C4-2B (cell line): ENCODE results near the gene ADAMTS14.

ENCODE experiments used
- H3K27ac ChIP-seq: fragments of 450-650 bp; 2 replicates; pipeline ENCODE4 v1.5.1; 2017
- ZFX ChIP-seq: fragments of 450-650 bp; IDR thresholded peaks from 2 replicates; pipeline ENCODE4 v1.6.1; 2017
- TF ChIP-seq, protein P1 (sequence below): fragments of 450-650 bp; conservative IDR thresholded peaks from 2 replicates; pipeline ENCODE4 v1.5.1; 2017; ENCODE audit warnings: mild to moderate bottlenecking

Gene ADAMTS14

DNA sequence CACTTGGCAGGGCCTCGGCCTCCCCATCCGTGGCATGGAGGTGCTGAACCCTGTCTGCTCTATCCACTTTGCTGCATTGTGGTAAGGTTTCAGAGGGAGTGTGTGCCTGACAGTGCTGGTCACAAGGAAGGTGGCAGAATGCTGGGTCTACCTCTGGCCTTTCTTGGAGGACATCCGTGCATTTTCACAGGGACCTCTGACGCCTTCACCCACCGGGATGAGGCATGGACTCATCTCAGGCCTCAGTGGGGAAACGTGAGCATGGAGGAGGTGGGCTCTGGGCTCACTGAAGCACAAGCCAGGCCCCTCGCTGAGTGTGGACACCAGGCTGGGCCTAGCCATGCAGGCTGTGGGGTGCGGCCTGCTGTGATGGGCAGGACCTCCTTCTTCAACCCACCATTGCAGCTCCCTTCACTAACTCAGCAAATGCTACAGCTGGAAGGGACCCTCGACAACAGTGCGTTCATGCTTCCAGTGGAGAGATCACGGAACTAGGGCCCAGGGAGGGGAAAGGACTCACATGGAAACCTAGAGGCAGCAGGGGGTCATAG is 104.2 kb downstream of the ADAMTS14 start:
- no peak for TF ChIP-seq ZFX
- TF ChIP-seq, protein P1, sequence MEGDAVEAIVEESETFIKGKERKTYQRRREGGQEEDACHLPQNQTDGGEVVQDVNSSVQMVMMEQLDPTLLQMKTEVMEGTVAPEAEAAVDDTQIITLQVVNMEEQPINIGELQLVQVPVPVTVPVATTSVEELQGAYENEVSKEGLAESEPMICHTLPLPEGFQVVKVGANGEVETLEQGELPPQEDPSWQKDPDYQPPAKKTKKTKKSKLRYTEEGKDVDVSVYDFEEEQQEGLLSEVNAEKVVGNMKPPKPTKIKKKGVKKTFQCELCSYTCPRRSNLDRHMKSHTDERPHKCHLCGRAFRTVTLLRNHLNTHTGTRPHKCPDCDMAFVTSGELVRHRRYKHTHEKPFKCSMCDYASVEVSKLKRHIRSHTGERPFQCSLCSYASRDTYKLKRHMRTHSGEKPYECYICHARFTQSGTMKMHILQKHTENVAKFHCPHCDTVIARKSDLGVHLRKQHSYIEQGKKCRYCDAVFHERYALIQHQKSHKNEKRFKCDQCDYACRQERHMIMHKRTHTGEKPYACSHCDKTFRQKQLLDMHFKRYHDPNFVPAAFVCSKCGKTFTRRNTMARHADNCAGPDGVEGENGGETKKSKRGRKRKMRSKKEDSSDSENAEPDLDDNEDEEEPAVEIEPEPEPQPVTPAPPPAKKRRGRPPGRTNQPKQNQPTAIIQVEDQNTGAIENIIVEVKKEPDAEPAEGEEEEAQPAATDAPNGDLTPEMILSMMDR = no peak
- H3K27ac ChIP-seq = peak overlapping the region; percentile 64

DNA sequence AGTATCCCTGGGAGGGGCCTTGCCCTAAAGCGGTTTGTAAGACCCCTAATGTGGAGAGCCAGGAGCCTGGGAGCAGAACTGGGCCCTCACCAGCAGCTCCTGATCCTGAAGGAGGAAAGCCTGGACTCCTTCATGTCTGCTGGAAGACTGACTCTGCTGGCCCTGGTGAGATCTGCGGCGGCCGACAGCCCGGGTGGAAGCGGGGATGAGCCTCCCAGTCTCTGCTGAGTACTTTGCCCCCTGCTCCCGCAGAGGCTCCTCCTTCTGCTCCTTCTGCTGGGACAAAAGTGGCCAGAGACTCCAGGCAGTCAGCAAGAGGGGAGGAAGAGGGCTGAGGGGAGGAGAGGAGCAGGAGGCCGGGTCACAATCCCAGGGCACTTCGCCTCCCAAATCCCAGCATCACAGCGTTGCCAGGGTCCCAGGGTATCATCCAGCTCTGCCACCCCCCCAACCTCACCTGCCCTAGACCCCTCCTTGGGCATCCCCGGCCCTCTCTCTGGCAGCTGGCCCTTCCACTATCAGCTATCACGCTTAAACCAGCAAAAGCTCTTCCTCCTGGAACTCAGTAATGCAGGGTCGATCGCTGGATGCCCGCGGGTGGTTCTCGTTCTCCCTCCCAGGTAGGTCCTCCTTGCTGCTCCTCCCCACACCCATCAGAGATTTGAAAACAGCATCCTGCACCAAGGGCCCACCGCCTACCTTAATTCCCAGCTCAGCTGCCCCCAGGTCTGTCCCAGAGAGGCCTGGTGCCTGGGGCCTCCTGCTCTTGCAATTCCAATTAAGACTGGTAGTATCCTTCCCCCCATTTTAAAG is 105.0 kb downstream of the ADAMTS14 start:
- no peak for TF ChIP-seq ZFX
- TF ChIP-seq, protein P1 = no peak
- no peak overlapping the region for H3K27ac ChIP-seq

DNA sequence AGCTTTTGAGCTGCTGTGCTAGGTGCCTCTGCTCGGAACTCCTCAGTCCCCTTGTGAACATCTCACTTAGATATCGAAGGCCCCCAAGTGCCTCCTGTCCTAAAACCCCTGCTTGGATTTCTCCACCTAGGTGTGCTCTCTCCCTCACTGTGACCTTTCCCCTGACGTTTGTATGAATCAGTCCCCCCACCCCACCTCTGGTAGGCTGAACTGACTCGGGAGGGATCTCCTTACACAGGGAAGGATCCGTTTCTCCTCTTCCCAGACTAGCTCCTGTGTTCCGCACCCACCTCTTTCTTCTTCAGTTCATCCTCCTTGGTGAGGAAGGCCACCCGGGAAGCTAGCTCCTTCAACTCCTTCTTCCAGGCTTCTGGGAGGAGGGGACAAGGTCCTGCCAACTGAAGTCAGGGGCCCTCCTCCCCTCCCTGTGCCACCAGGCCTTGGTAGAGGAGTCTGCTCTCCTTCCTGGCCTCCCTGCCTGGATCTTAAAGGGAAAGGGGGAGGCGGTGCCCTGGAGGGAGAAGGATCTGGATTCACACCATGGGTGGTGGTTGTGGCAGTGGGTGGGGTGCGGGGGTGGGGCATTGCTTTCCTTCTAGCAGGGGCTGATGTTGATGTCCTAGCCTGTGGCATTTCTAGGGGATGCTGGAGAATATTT is 106.1 kb downstream of the ADAMTS14 start:
- no peak overlapping the region for H3K27ac ChIP-seq
- TF ChIP-seq ZFX = no peak
- TF ChIP-seq, protein P1 = no peak

DNA sequence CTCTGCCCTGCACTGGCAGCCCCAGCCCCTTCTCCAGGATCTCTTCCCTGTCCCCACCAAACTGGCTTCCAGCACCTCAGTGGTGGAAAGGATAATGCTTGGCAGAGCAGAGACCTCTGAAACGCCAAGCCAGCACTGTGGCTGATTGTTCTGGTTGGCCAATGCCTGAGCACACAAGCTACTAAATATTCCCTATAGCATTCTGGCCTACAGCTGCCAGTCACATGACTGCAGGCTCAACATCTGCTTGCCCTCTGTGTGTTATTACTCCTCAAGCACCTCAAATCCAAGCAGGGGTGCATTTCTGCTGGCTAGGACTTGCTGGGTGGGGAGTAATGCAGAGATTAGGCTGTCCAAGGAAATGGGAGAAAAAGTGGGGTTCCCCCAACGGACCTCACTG is 106.8 kb downstream of the ADAMTS14 start:
- H3K27ac ChIP-seq = no peak overlapping the region
- TF ChIP-seq, protein P1 = no peak
- TF ChIP-seq ZFX = no peak

DNA sequence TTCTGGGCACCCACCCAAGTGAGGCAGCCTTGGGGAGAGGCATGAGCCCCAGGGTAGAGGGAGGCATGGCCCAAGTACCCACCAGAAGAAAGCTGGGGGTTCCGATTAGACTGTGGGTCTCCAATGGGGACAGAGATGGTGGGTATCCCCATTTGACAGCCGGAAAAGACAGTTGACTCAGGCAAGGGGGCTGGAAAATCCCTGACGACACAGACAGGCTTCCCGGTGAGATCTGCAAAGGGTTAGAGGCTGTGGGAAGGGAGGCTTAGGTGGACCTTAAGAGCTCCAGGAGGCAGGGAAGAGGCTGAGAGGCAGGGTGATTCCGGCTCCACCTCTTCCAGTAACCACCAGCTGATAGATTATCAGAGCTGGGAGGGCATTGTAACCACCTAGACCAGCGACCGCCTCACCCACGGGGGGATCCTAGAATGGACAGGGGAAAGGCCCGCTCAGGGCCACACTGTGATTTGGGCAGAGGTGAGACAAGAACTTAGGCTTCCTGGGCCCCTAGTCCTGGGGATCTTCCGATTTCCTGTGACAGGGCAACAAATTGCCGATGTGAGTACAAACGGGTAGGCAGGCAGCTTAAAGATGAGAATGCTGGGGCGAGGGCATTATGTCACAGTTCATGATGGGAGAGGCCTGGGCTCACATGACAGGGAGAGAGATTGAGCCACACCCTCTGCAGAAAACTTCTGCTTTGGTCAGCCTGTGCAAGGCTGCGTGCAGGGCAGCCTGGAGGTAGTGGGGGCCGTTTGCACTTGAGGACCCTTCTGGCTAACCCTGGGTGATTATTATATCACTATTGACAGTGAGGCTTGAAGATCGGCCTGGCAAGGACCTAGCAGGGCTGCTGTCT is 107.4 kb downstream of the ADAMTS14 start:
- TF ChIP-seq ZFX = no peak
- TF ChIP-seq, protein P1 = no peak

DNA sequence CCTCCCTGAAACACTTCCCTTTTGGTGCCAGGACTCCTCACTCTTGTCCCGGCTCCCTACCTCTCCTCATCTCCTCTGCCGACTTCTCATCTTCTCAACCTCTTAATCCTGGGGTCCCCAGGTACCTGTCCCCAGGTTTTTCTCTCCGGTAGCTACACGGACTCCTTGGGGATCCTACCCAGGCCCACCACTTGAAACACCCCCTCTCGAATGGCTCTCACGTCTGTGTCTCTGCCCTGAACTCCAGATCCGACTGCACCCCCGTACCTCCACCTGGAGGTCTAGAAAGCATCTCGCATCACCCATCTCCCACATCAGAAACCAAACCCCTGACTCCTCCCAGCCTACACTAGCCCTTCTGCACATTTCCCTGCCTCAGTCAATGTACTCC is 108.1 kb downstream of the ADAMTS14 start:
- TF ChIP-seq, protein P1 = no peak
- no peak for TF ChIP-seq ZFX
- no peak overlapping the region for H3K27ac ChIP-seq

More for the DNA sequence above, 107.4 kb downstream of the ADAMTS14 start:
- no peak overlapping the region for H3K27ac ChIP-seq
